ENCODE measurements around the gene LCN2.
"Not testable (repeated sequence)": the region's sequence is repeated elsewhere in the genome, so short reads cannot be mapped to it uniquely, and the experiment has no call there.

Gene LCN2

GRCh38 chr9:128149001-128149701 lies at the start of gene LCN2:
Gene LCN2 (plus strand): TSS chr9:128149453. CDS start chr9:128149526, 73 bp downstream.
- no peak for DNase-seq

DNA sequence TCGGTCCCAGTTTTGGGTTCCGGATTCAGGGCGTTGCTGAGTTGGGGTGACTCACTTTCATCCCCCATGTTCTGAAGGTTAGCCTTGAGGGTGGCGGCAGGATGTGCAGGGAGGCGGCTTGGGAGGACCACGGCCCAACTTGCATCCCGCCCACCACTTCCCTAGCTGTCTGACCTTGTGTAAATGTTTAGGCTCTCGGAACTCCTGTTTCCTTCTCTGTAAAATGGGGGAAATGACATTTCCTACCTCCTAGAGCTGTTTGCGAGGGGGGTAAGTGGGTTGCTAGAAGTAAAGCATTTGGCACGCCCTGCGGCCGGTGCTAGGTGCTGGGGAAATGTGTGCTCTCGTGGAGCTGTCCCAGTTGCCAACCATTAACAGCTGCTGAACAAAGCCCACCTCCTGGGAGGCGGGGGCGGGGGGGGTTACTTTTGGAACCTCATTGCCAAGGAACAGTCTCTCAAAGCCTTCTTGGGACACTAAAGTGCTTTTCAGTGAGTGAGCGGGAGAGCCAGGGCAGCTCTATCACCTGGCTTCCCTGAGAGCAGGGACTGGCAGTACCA lies 49.2 kb upstream of the LCN2 start:
- DNase-seq = no peak

- DNase-seq = no peak
Measured at GRCh38 chr9:128100581-128100980, 48.7 kb upstream of the LCN2 start.

DNA sequence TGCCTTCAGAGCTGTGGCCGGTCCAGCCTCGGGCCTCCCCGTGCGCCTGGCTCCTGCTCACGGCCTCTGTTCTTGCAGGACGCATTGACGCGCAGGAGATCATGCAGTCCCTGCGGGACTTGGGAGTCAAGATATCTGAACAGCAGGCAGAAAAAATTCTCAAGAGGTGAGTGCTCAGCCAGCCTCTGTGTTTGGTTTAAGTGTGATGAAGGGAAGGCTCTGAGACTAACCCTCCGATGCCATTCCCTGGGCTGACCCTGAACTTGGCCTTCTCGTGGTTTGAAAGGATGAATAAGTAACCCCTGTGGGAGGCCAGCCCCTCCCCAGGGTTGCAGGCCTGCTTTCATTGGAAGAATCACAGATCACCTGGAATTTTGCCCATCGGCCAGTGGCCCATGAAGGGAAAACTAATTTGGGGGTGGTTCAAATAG lies 48.0 kb upstream of the LCN2 start:
- DNase-seq = no peak

DNA sequence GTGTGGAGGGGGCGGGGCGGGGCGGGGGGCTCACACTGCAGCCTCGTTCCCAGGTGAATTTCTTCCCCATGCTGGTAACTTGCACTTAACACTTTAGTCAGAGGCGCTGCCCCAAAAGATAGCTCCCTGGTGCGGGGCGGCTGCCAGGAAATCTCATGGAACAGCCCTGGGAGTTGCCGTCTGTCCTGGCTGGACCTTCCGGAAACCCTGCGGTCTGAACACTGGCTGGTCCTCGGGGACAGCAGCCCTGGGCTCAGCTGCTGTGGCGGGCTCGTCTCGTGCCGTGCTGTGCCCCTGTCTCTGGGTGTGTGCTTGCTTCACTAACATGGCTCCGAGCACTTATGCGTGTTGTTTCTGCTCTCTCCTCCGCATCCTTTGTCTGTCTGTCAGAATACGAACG lies 47.6 kb upstream of the LCN2 start:
- no peak for DNase-seq

DNA sequence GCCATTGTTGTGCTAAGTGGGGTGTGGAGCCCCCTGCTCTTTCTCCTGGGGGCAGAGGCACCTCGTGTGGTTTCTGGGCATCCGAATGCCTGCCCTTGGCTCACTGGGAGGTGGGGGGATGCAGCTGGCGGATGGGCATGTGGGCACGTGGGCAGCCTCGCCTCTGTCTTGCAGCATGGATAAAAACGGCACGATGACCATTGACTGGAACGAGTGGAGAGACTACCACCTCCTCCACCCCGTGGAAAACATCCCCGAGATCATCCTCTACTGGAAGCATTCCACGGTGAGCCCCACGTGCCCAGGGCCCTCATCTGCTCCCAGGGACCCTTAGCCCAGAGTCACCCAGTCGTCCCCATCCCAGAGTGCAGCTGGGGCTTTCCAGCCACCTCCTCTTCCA lies 47.1 kb upstream of the LCN2 start:
- no peak for DNase-seq

DNA sequence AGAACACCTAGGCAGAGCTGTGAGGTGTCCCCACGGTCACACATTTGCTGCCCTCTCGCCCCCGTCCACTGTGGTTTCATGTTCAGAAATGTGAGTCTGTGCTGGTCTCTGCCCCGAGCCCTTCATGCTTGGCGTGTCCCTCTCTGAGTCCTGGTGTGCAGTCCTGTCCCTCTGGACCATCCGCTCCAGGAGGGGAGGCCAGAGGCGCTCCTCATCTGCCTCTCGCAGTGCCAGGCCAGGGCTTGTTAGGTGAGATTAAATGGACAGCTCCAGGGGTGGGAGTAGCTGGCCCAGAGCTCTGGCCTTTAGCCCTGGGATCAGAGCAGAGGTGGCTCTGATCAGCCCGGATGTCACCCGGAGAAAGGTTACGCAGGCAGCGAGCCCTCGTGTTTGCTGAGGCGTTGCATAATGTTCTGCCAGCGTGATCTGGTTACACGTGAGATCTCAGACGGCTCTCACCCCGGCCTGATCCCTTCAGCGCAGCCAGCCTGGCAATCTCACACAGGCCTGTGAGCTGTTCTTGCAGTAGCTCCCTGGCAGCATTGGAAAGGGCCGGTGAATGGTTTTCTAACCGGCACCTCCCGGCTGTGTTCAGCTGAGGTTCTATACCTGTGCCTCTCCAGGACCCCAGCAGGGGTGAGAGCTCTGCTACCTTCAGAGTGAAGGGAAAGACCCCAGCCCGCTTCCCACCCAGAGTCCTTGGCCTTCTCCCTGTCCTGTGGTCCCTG lies 46.2 kb upstream of the LCN2 start:
- no peak for DNase-seq

DNA sequence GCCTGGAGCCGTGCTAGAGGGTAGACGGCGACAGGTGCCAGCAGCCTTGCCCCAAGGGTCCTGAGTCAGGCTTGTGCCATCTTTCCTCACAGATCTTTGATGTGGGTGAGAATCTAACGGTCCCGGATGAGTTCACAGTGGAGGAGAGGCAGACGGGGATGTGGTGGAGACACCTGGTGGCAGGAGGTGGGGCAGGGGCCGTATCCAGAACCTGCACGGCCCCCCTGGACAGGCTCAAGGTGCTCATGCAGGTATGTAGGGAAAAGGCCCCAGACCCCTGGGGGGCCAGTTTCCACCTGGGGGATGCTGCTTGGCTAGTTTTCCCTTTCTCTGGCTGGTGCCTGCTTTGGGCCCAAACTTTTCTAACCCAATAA lies 45.7 kb upstream of the LCN2 start:
- DNase-seq = no peak

DNA sequence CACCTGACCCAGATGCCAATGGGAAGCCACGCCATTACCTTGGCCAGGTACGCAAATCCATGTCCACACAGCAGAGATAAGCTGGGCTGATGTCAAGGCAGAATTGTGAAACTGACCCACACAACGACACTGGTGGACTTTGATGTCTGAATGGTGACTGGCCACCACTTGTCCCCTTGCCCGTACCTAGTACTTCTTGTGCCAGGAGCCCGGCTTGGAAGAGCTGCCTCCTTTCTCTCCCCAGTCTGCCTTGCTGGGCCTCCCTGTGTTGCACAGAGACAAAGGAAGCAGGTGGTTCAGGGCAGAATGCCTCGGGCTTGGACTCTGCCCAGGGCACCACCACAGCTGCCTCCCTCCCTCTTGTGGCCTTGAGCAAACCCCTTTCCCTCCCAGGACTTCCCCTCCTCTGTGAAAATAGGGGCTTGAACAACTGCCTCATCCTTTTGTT lies 45.1 kb upstream of the LCN2 start:
- no peak for DNase-seq

- no peak for DNase-seq
Measured at GRCh38 chr9:128105538-128106175, 43.6 kb upstream of the LCN2 start.

DNA sequence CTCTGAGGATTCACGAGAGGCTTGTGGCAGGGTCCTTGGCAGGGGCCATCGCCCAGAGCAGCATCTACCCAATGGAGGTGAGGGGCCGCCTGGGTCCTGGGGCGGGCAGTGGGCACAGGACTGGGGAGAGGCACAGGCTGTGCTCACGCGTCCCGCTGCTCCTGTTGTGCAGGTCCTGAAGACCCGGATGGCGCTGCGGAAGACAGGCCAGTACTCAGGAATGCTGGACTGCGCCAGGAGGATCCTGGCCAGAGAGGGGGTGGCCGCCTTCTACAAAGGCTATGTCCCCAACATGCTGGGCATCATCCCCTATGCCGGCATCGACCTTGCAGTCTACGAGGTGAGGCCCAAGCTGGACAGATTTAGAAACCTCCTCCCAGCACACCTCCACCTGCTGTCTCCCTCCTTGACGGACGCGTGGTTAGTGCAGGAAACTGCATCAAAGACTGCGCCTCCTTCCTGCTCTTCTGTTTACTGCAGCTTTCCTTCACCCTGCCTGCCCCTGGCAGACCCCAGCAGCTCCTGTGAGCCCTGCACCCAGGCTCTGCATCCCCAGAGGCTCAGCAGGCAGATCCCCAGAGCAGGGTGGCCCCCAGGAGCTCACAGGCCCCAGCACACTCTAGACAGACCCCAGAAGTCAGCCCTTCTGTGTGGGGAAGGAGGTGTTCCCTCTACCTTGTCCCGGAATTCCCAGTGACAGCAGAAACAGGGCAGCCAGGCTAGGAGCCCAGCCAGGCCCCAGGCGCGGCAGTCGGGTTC lies 42.9 kb upstream of the LCN2 start:
- no peak for DNase-seq

DNA sequence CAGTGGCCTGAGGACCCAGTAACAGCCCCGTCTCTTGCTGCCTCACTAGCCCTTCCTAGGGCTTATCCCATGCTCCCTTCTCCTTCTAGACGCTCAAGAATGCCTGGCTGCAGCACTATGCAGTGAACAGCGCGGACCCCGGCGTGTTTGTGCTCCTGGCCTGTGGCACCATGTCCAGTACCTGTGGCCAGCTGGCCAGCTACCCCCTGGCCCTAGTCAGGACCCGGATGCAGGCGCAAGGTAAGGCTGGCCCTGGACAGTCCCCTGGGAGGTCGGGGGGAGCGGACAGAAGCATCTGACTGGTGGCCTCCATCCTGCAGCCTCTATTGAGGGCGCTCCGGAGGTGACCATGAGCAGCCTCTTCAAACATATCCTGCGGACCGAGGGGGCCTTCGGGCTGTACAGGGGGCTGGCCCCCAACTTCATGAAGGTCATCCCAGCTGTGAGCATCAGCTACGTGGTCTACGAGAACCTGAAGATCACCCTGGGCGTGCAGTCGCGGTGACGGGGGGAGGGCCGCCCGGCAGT lies 42.2 kb upstream of the LCN2 start:
- DNase-seq = no peak

DNA sequence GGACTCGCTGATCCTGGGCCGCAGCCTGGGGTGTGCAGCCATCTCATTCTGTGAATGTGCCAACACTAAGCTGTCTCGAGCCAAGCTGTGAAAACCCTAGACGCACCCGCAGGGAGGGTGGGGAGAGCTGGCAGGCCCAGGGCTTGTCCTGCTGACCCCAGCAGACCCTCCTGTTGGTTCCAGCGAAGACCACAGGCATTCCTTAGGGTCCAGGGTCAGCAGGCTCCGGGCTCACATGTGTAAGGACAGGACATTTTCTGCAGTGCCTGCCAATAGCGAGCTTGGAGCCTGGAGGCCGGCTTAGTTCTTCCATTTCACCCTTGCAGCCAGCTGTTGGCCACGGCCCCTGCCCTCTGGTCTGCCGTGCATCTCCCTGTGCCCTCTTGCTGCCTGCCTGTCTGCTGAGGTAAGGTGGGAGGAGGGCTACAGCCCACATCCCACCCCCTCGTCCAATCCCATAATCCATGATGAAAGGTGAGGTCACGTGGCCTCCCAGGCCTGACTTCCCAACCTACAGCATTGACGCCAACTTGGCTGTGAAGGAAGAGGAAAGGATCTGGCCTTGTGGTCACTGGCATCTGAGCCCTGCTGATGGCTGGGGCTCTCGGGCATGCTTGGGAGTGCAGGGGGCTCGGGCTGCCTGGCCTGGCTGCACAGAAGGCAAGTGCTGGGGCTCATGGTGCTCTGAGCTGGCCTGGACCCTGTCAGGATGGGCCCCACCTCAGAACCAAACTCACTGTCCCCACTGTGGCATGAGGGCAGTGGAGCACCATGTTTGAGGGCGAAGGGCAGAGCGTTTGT lies 41.6 kb upstream of the LCN2 start:
- DNase-seq = no peak

GRCh38 chr9:128108269-128109049 lies 40.8 kb upstream of the LCN2 start:
- no peak for DNase-seq

DNA sequence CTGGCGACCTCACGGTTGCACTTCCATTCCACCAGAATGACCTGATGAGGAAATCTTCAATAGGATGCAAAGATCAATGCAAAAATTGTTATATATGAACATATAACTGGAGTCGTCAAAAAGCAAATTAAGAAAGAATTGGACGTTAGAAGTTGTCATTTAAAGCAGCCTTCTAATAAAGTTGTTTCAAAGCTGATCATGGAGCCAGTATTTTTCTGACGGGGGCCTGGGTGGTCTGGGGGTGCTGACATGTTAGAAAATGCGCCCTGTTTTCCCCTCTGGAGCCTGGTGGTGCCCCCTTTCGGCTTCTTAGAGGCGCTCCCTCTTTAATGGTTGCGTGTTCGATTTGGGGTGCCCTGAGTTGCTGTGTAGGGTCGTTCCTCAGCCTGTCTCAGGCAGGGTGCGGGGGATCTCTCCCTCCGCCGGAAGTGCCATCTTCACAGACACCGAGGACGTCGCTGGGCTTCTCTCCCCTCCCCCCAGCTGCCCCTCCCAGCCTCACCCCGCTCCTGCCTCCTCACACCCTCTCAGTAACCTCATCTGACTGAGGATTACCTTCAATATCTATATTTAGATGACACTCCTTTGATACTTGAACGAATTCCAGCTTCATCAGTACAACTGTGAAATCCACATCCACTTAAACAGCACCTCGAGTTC lies 40.1 kb upstream of the LCN2 start:
- no peak for DNase-seq

- DNase-seq = not testable (repeated sequence)
Measured at GRCh38 chr9:128111726-128112125, 37.5 kb upstream of the LCN2 start.

DNA sequence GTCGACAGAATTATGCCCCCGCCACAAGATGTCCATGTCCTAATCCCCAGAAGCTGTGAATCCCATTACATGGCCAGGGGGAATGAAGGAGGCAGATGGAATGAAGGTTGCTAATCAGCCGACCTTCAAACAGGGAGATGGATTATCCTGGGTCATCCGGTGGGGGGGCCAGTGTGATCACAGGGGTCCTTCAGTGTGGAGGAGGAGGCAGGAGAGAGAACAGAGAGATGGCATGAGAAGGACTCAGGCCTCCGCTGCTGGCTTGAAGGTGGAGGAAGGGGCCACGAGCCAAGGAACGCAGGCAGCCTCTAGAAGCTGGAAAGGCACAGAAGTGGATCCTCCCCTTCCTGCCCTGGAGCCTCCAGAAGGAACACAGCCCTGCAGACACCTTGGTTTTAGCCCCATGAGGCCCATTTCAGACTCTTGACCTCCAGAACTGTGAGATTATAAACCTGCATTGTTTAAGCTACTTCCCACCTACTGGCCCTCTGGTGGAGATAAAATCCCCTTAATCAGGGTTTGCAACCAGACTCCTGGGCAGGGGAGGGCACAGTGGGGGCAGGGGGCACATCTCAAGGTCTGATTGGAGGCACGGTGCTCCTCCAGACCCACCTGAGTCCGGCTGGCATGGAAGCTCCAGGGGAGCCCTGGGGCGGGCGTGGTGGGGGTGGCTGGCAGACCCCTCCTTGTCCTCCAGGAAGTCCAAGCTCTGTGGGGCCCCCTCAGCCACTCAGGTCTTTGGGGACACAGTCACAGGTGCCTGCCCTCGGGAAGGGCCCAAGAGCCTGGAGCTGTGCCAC lies 35.5 kb upstream of the LCN2 start:
- DNase-seq = no peak

GRCh38 chr9:128114326-128115186 lies 34.7 kb upstream of the LCN2 start:
- DNase-seq = no peak
